HCT116 (cell line): ENCODE data around the gene CCZ1. TPM values are rescaled to one million over a fixed set of nuclear protein-coding genes. Genes with fewer than 3 reads are reported as not detected.
A peak's percentile ranks its signal among the peaks of the same experiment; 100 is the strongest.
"Not testable (repeated sequence)": the region's sequence is repeated elsewhere in the genome, so short reads cannot be mapped to it uniquely, and the experiment has no call there.

Experiments
- ATAC-seq: fragments of 200-7000 bp; cut with Tn5 transposase; 2 replicates; pipeline ENCODE4 v1.9.1; 2020; ENCODE audit warnings: mild to moderate bottlenecking, moderate library complexity
- BruUV-seq: library from RNA; stranded (reverse); fragments of 400-500 nt; replicated peaks from 2 replicates; lab custom pipeline; 2021; lab: Mats Ljungman, UMichigan
- CTCF ChIA-PET: fragments of 300-600 bp; sonication (Branson Sonifier 250); formaldehyde crosslinking; loops from one replicate; lab custom pipeline; 2021; ENCODE audit warnings: antibody characterized with exemption; lab: Charles Lee
- POLR2A ChIA-PET: fragments of 300-600, 350-600 bp; sonication (Branson Sonifier 250); formaldehyde crosslinking; loops from one replicate; lab custom pipeline; 2021; ENCODE audit warnings: antibody characterized with exemption; lab: Charles Lee
- RAD21 ChIA-PET, 2 experiments: fragments of 300-600 bp; sonication (Branson Sonifier 250); formaldehyde crosslinking; loops; one replicate each; lab custom pipeline; 2023; ENCODE audit warnings: low total read pairs in 2 of 2; ENCODE audit not compliant: uncharacterized antibody in 2 of 2, unreplicated experiment in 2 of 2, low non-redundant PET in 1 of 2; lab: Charles Lee
- DNase-seq: peaks from one replicate; pipeline ENCODE4 v3.0.0-alpha.2; 2010; ENCODE audit warnings: low read depth, low spot score
- H2AFZ ChIP-seq: fragments of 200-600 bp; shearing (Covaris generic), sonication (generic); 2 replicates; pipeline ENCODE4 v1.6.1; 2017; ENCODE audit warnings: low read depth, mixed run types, mixed read lengths, antibody characterized with exemption, low read length; ENCODE audit not compliant: poor library complexity, severe bottlenecking
- H3K27ac ChIP-seq: 2 replicates; pipeline ENCODE4 v1.5.1; 2012; ENCODE audit warnings: low read depth, low read length
- H3K27me3 ChIP-seq: fragments of 200-600 bp; sonication (generic); 2 replicates; pipeline ENCODE4 v1.6.1; 2016; ENCODE audit warnings: mixed run types, low read length, mixed read lengths; ENCODE audit not compliant: insufficient read depth
- H3K36me3 ChIP-seq, 2 experiments: fragments of 200-500 bp in 1 of 2; fragments of 200-600 bp in 1 of 2; sonication (Bioruptor generic) in 1 of 2; sonication (generic) in 1 of 2; 2 replicates each; pipeline versions ENCODE4 v1.5.1 to v1.6.1; 2014 to 2016; ENCODE audit warnings: low read length in 2 of 2, inconsistent platforms in 1 of 2, mixed read lengths in 1 of 2, mixed run types in 1 of 2; ENCODE audit not compliant: insufficient read depth in 2 of 2, control insufficient read depth in 1 of 2
- H3K4me1 ChIP-seq, 2 experiments: fragments of 200-600 bp in 1 of 2; sonication (generic) in 1 of 2; 2 replicates each; pipeline versions ENCODE4 v1.5.1 to v1.6.1; 2012 to 2017; ENCODE audit warnings: low read length in 2 of 2, inconsistent platforms in 1 of 2, mild to moderate bottlenecking in 1 of 2, mixed read lengths in 1 of 2, mixed run types in 1 of 2, moderate library complexity in 1 of 2; ENCODE audit not compliant: insufficient read depth in 2 of 2, control insufficient read depth in 1 of 2
- H3K4me2 ChIP-seq: fragments of 200-600 bp; sonication (generic); 2 replicates; pipeline ENCODE4 v1.6.1; 2017; ENCODE audit warnings: mixed run types, low read length, mixed read lengths
- H3K4me3 ChIP-seq, 2 experiments: fragments of 200-600 bp in 1 of 2; sonication (generic) in 1 of 2; replicated peaks in 1 of 2; 2 replicates each; pipeline ENCODE4 v1.5.1; 2011 to 2016; ENCODE audit warnings: low read length in 2 of 2, control low read depth in 1 of 2, low read depth in 1 of 2, mild to moderate bottlenecking in 1 of 2, mixed read lengths in 1 of 2, mixed run types in 1 of 2
- H3K79me2 ChIP-seq: fragments of 200-600 bp; sonication (generic); 2 replicates; pipeline ENCODE4 v1.6.1; 2017; ENCODE audit warnings: mild to moderate bottlenecking, mixed run types, low read length, moderate library complexity, mixed read lengths; ENCODE audit not compliant: insufficient read depth
- H3K9ac ChIP-seq: fragments of 200-600 bp; sonication (generic); 2 replicates; pipeline ENCODE4 v1.6.1; 2016; ENCODE audit warnings: low read length, mixed read lengths
- H3K9me2 ChIP-seq: fragments of 200-600 bp; sonication (generic), shearing (Covaris generic); 2 replicates; pipeline ENCODE4 v1.6.1; 2017; ENCODE audit warnings: mixed run types, mild to moderate bottlenecking, moderate library complexity; ENCODE audit not compliant: insufficient read depth
- H3K9me3 ChIP-seq, 2 experiments: fragments of 200-500 bp in 1 of 2; fragments of 200-600 bp in 1 of 2; sonication (Bioruptor generic) in 1 of 2; sonication (generic) in 1 of 2; 2 replicates each; pipeline ENCODE4 v1.6.1; 2014 to 2017; ENCODE audit warnings: low read length in 2 of 2, mixed read lengths in 2 of 2, inconsistent platforms in 1 of 2, low read depth in 1 of 2, mild to moderate bottlenecking in 1 of 2, mixed run types in 1 of 2, moderate library complexity in 1 of 2; ENCODE audit not compliant: control insufficient read depth in 1 of 2, insufficient read depth in 1 of 2
- H4K20me1 ChIP-seq: fragments of 200-600 bp; sonication (generic), shearing (Covaris generic); 2 replicates; pipeline ENCODE4 v1.6.1; 2017; ENCODE audit warnings: mixed run types, mild to moderate bottlenecking, moderate library complexity; ENCODE audit not compliant: insufficient read depth
- intact Hi-C: fragments of 100-400 bp; cut with micrococcal nuclease; formaldehyde crosslinking; loops from 2 replicates; pipeline ENCODE4 v1.10.0; 2022
- total RNA-seq: library from RNA; stranded (reverse); gene quantifications from one replicate; pipeline ENCODE4 v1.2.1, GENCODE V29; 2021; ENCODE audit not compliant: unreplicated experiment

Gene CCZ1
- total RNA-seq, 1 experiment from 2014 or later, result 115 TPM

GRCh38 chr7:5926263-5926870 lies 27.8 kb downstream of the CCZ1 start:
- intact Hi-C loops, H3K9me3 ChIP-seq, H3K4me1 ChIP-seq, H3K4me3 ChIP-seq, DNase-seq, H3K27me3 ChIP-seq, H2AFZ ChIP-seq, H3K9ac ChIP-seq, H3K36me3 ChIP-seq, H3K27ac ChIP-seq, H3K79me2 ChIP-seq, BruUV-seq, POLR2A ChIA-PET, H3K9me2 ChIP-seq, H3K4me2 ChIP-seq, RAD21 ChIA-PET, ATAC-seq, CTCF ChIA-PET, H4K20me1 ChIP-seq: not testable (repeated sequence)

GRCh38 chr7:5930290-5930689 lies 31.8 kb downstream of the CCZ1 start:
- H3K79me2 ChIP-seq, H4K20me1 ChIP-seq, CTCF ChIA-PET, intact Hi-C loops, DNase-seq, ATAC-seq, H3K9me3 ChIP-seq, H3K9ac ChIP-seq, H3K4me3 ChIP-seq, H3K4me2 ChIP-seq, RAD21 ChIA-PET, H2AFZ ChIP-seq, POLR2A ChIA-PET, H3K27me3 ChIP-seq, H3K36me3 ChIP-seq, BruUV-seq, H3K4me1 ChIP-seq, H3K27ac ChIP-seq, H3K9me2 ChIP-seq: not testable (repeated sequence)

GRCh38 chr7:5931250-5931649 lies 32.7 kb downstream of the CCZ1 start:
- H2AFZ ChIP-seq, RAD21 ChIA-PET, ATAC-seq, H3K9ac ChIP-seq, H3K27ac ChIP-seq, H3K4me1 ChIP-seq, H3K9me2 ChIP-seq, BruUV-seq, POLR2A ChIA-PET, H3K79me2 ChIP-seq, intact Hi-C loops, H4K20me1 ChIP-seq, H3K4me2 ChIP-seq, DNase-seq, H3K36me3 ChIP-seq, H3K4me3 ChIP-seq, H3K9me3 ChIP-seq, H3K27me3 ChIP-seq, CTCF ChIA-PET: not testable (repeated sequence)

- BruUV-seq, POLR2A ChIA-PET: not testable (repeated sequence)
Measured at GRCh38 chr7:5931905-5932644, 33.5 kb downstream of the CCZ1 start.

More at GRCh38 chr7:5931905-5932644, 33.5 kb downstream of the CCZ1 start:
- H3K36me3 ChIP-seq, H3K27me3 ChIP-seq, H4K20me1 ChIP-seq, H3K9me3 ChIP-seq, intact Hi-C loops, CTCF ChIA-PET, H3K4me1 ChIP-seq, H3K4me3 ChIP-seq, H3K79me2 ChIP-seq, RAD21 ChIA-PET, H3K9me2 ChIP-seq, H3K4me2 ChIP-seq, H2AFZ ChIP-seq, H3K27ac ChIP-seq, DNase-seq, H3K9ac ChIP-seq: not testable (repeated sequence)
- peak; percentile 40; the same call in 1 of the 2 replicates for ATAC-seq
